ENCODE results near the gene SERPINB3. TPM values are rescaled to one million over a fixed set of nuclear protein-coding genes. Genes with fewer than 3 reads are reported as not detected.

Gene SERPINB3
- total RNA-seq, 2 experiments from 2014 or later = not detected

- no peak overlapping the region for H3K4me3 Mint-ChIP-seq
- ChIA-PET CTCF (no interaction called here), POLR2A (no interaction called here)
- peaks cover 20% of the 10 kb centered on the region for H3K9me3 Mint-ChIP-seq
- DNase-seq (no peak), ATAC-seq (no peak)
- peaks cover 1% of the 10 kb centered on the region for H3K36me3 Mint-ChIP-seq (ENCODE audit: low read depth)
- H3K27me3 Mint-ChIP-seq = no peaks in the 10 kb centered on the region
- no peak for TF ChIP-seq CTCF (IDR thresholded peaks at IDR 0.05)
- H3K4me1 Mint-ChIP-seq (ENCODE audit: low read depth) = no peaks in the 10 kb centered on the region
- intact Hi-C loops (cut with micrococcal nuclease) = no loop called here
- H3K27ac Mint-ChIP-seq = no peak overlapping the region
Observed at GRCh38 chr18:63626431-63626830, 35.3 kb downstream of the SERPINB3 start.

DNA sequence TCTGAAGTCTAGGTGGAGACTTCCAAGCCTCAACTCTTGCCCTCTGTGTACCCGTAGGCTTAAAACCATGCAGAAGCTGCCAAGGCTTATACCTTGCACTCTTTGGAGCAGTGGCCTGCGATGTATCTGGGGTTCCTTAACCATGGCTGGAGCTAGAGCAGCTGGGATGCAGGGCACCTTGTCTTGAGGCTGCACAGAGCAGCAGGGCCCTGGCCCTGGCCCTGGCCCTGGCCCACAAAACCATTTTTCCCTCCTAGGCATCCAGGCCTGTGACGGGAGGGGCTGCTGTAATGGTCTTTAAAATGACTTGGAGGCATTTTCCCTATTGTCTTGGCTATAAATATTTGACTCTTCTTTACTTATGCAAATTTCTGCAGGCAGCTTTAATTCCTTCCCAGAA lies 36.8 kb downstream of the SERPINB3 start:
- ChIA-PET POLR2A (no interaction called here), CTCF (no interaction called here)
- H3K27me3 Mint-ChIP-seq = no peaks in the 10 kb centered on the region
- TF ChIP-seq CTCF (IDR thresholded peaks at IDR 0.05) = no peak
- no peak for ATAC-seq
- no peak overlapping the region for H3K27ac Mint-ChIP-seq
- H3K9me3 Mint-ChIP-seq = peaks cover 23% of the 10 kb centered on the region
- DNase-seq = no peak
- intact Hi-C loops (cut with micrococcal nuclease) = no loop called here
- H3K4me1 Mint-ChIP-seq (ENCODE audit: low read depth) = no peaks in the 10 kb centered on the region
- no peak overlapping the region for H3K4me3 Mint-ChIP-seq
- H3K36me3 Mint-ChIP-seq (ENCODE audit: low read depth) = peaks cover 1% of the 10 kb centered on the region

DNA sequence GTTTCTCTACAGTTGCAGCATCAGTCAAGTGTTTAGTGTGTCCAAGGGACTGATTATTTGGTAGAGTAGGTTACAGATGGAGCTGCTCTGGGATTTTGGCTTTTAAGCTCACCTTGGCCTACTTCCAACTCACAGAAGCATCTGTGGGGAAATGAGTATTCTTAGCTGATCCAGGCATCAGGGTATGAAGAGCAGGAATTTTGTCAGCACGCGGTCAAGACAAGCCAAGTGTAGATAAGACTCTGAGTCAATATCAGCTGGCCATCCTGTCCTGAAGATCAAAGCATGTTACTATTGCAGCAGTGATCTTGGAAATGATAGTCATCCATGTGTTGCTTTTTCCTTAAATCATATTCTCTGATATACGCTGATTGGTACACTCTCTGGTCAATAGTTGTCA lies 42.0 kb downstream of the SERPINB3 start:
- no peaks in the 10 kb centered on the region for H3K27me3 Mint-ChIP-seq
- no peaks in the 10 kb centered on the region for H3K4me1 Mint-ChIP-seq (ENCODE audit: low read depth)
- DNase-seq = no peak
- no peaks in the 10 kb centered on the region for H3K36me3 Mint-ChIP-seq (ENCODE audit: low read depth)
- no peak overlapping the region for H3K27ac Mint-ChIP-seq
- intact Hi-C loops (cut with micrococcal nuclease) = no loop called here
- TF ChIP-seq CTCF (IDR thresholded peaks at IDR 0.05) = no peak
- no peak overlapping the region for H3K4me3 Mint-ChIP-seq
- ATAC-seq = no peak
- ChIA-PET CTCF (no interaction called here), POLR2A (no interaction called here)
- peaks cover 12% of the 10 kb centered on the region for H3K9me3 Mint-ChIP-seq

- H3K36me3 Mint-ChIP-seq (ENCODE audit: low read depth) = no peaks in the 10 kb centered on the region
- ChIA-PET POLR2A (no interaction called here), CTCF (no interaction called here)
- ATAC-seq (no peak), DNase-seq (no peak)
- intact Hi-C loops (cut with micrococcal nuclease) = no loop called here
- H3K27me3 Mint-ChIP-seq = no peaks in the 10 kb centered on the region
- no peak overlapping the region for H3K4me3 Mint-ChIP-seq
- H3K27ac Mint-ChIP-seq = no peak overlapping the region
- peaks cover 7% of the 10 kb centered on the region for H3K9me3 Mint-ChIP-seq
- TF ChIP-seq CTCF (IDR thresholded peaks at IDR 0.05) = no peak
- no peaks in the 10 kb centered on the region for H3K4me1 Mint-ChIP-seq (ENCODE audit: low read depth)
Observed at GRCh38 chr18:63617915-63618234, 43.8 kb downstream of the SERPINB3 start.

GRCh38 chr18:63617049-63617914 lies 44.4 kb downstream of the SERPINB3 start:
- Mint-ChIP-seq H3K4me3 (no peak overlapping the region), H3K4me1 (ENCODE audit: low read depth) (no peaks in the 10 kb centered on the region), H3K9me3 (peaks cover 5% of the 10 kb centered on the region), H3K27ac (no peak overlapping the region), H3K27me3 (no peaks in the 10 kb centered on the region), H3K36me3 (ENCODE audit: low read depth) (no peaks in the 10 kb centered on the region)
- ATAC-seq (no peak), DNase-seq (no peak)
- intact Hi-C loops (cut with micrococcal nuclease) = no loop called here
- POLR2A ChIA-PET = no interaction called here
- no peak for TF ChIP-seq CTCF (IDR thresholded peaks at IDR 0.05)
- CTCF ChIA-PET = no interaction called here
